Skeletal muscle tissue (tissue), 4 donors: ENCODE measurements around the gene HEXIM2. TPM values are rescaled to one million over a fixed set of nuclear protein-coding genes. Genes with fewer than 3 reads are reported as not detected.

Experiments used
- H3K27ac ChIP-seq: one replicate; pipeline ENCODE4 v1.7.0; 2013; ENCODE audit warnings: mild to moderate bottlenecking, low read depth, low read length, inconsistent platforms
- H3K27me3 ChIP-seq, 3 donors: one replicate each; pipeline ENCODE4 v1.7.0; 2013; ENCODE audit warnings: low read length in 3 of 3; ENCODE audit not compliant: control insufficient read depth in 3 of 3, insufficient read depth in 3 of 3
- H3K36me3 ChIP-seq, 3 donors: one replicate each; pipeline ENCODE4 v1.7.0; 2013; ENCODE audit warnings: low read length in 3 of 3; ENCODE audit not compliant: control insufficient read depth in 3 of 3, insufficient read depth in 3 of 3
- H3K4me1 ChIP-seq, 3 donors: one replicate each; pipeline ENCODE4 v1.7.0; 2013; ENCODE audit warnings: low read length in 3 of 3, mild to moderate bottlenecking in 3 of 3; ENCODE audit not compliant: control insufficient read depth in 3 of 3, insufficient read depth in 3 of 3
- H3K4me3 ChIP-seq, 3 donors: one replicate each; pipeline ENCODE4 v1.7.0; 2013; ENCODE audit warnings: low read length in 3 of 3
- H3K9ac ChIP-seq, 3 donors: one replicate each; pipeline ENCODE4 v1.7.0; 2013; ENCODE audit warnings: low read length in 3 of 3, mild to moderate bottlenecking in 3 of 3, moderate library complexity in 2 of 3, low read depth in 1 of 3
- H3K9me3 ChIP-seq, 3 donors: one replicate each; pipeline ENCODE4 v1.7.0; 2013; ENCODE audit warnings: low read length in 3 of 3; ENCODE audit not compliant: control insufficient read depth in 3 of 3
- total RNA-seq: library from RNA; depleted of rRNA; stranded (reverse); fragments of >200 nt; gene quantifications from one replicate; pipeline ENCODE4 v1.2.3, GENCODE V29; 2014
- donor health status: Osteomylitis.

The HEXIM2 gene
- total RNA-seq, 1 donor from 2014 or later = 10.4 TPM

GRCh38 chr17:45164734-45165269 lies 3.1 kb downstream of the HEXIM2 start:
- Histone ChIP-seq H3K4me3 (no peak overlapping the region), H3K4me1 (peaks cover 11 to 21% (median 12%) of the 10 kb centered on the region in 3 donors), H3K27me3 (no peaks in the 10 kb centered on the region), H3K9ac (no peak overlapping the region), H3K27ac (no peak overlapping the region), H3K9me3 (no peaks in the 10 kb centered on the region), H3K36me3 (peaks cover 10 to 19% (median 15%) of the 10 kb centered on the region in 3 donors)

GRCh38 chr17:45168991-45169752 lies 7.5 kb downstream of the HEXIM2 start:
- Histone ChIP-seq H3K36me3 (peaks cover 10 to 19% (median 11%) of the 10 kb centered on the region in 3 donors), H3K27ac (no peak overlapping the region), H3K4me1 (peaks cover 22 to 32% (median 30%) of the 10 kb centered on the region in 3 donors), H3K4me3 (no peak overlapping the region), H3K9me3 (no peaks in the 10 kb centered on the region), H3K27me3 (no peaks in the 10 kb centered on the region), H3K9ac (no peak overlapping the region)

GRCh38 chr17:45170280-45170930 lies 8.7 kb downstream of the HEXIM2 start:
- H3K4me3 ChIP-seq = peak overlapping the region; percentile 69 to 77 (median 71)
- peaks cover under 1 to 11% (median 7%) of the 10 kb centered on the region in 3 donors for H3K36me3 ChIP-seq
- H3K4me1 ChIP-seq = peaks cover 22 to 32% (median 30%) of the 10 kb centered on the region in 3 donors
- peak overlapping the region; percentile 80 to 92 (median 91) for H3K9ac ChIP-seq
- H3K27me3 ChIP-seq = no peaks in the 10 kb centered on the region
- H3K9me3 ChIP-seq = no peaks in the 10 kb centered on the region
- H3K27ac ChIP-seq = peak overlapping the region; percentile 99

- H3K9me3 ChIP-seq = no peaks in the 10 kb centered on the region
Observed at GRCh38 chr17:45170931-45171337, 9.3 kb downstream of the HEXIM2 start.

GRCh38 chr17:45171338-45172231 lies 9.9 kb downstream of the HEXIM2 start:
- Histone ChIP-seq H3K9me3 (no peaks in the 10 kb centered on the region), H3K36me3 (peaks cover 0 to 11% (median 7%) of the 10 kb centered on the region in 3 donors), H3K9ac (peak overlapping the region; percentile 80 to 92 (median 91)), H3K27me3 (no peaks in the 10 kb centered on the region), H3K4me3 (peak overlapping the region; percentile 69 to 77 (median 71)), H3K27ac (peak overlapping the region; percentile 99), H3K4me1 (peaks cover 22 to 33% (median 32%) of the 10 kb centered on the region in 3 donors)

More at GRCh38 chr17:45170931-45171337, 9.3 kb downstream of the HEXIM2 start:
- no peaks in the 10 kb centered on the region for H3K27me3 ChIP-seq
- peaks cover 22 to 32% (median 30%) of the 10 kb centered on the region in 3 donors for H3K4me1 ChIP-seq
- H3K36me3 ChIP-seq = peaks cover 0 to 11% (median 7%) of the 10 kb centered on the region in 3 donors
- peak overlapping the region; percentile 80 to 92 (median 91) for H3K9ac ChIP-seq
- peak overlapping the region; percentile 99 for H3K27ac ChIP-seq
- H3K4me3 ChIP-seq = peak overlapping the region; percentile 69 to 77 (median 71)

GRCh38 chr17:45172232-45172540 lies 10.5 kb downstream of the HEXIM2 start:
- Histone ChIP-seq H3K4me3 (peak overlapping the region; percentile 69 to 77 (median 71)), H3K36me3 (peaks cover 0 to 11% (median 7%) of the 10 kb centered on the region in 3 donors), H3K27ac (peak overlapping the region; percentile 99), H3K4me1 (peaks cover 22 to 33% (median 32%) of the 10 kb centered on the region in 3 donors), H3K9ac (peak overlapping the region; percentile 80 to 92 (median 91)), H3K9me3 (no peaks in the 10 kb centered on the region), H3K27me3 (no peaks in the 10 kb centered on the region)

- peaks cover 22 to 33% (median 32%) of the 10 kb centered on the region in 3 donors for H3K4me1 ChIP-seq
- peak overlapping the region; percentile 99 for H3K27ac ChIP-seq
- peaks cover 0 to 11% (median 7%) of the 10 kb centered on the region in 3 donors for H3K36me3 ChIP-seq
- H3K27me3 ChIP-seq = no peaks in the 10 kb centered on the region
- H3K9me3 ChIP-seq = no peaks in the 10 kb centered on the region
- H3K4me3 ChIP-seq = peak overlapping the region; percentile 69 to 77 (median 71)
- H3K9ac ChIP-seq = peak overlapping the region; percentile 80 to 92 (median 91)
Observed at GRCh38 chr17:45172541-45173286, 11.0 kb downstream of the HEXIM2 start.

- Histone ChIP-seq H3K36me3 (no peaks in the 10 kb centered on the region), H3K4me1 (peaks cover 16 to 25% (median 23%) of the 10 kb centered on the region in 3 donors), H3K27me3 (no peaks in the 10 kb centered on the region), H3K9ac (no peak overlapping the region), H3K4me3 (no peak overlapping the region), H3K9me3 (no peaks in the 10 kb centered on the region), H3K27ac (no peak overlapping the region)
Observed at GRCh38 chr17:45175759-45176115, 14.1 kb downstream of the HEXIM2 start.

- Histone ChIP-seq H3K4me3 (no peak overlapping the region), H3K27me3 (no peaks in the 10 kb centered on the region), H3K27ac (no peak overlapping the region), H3K9ac (no peak overlapping the region), H3K9me3 (no peaks in the 10 kb centered on the region), H3K36me3 (no peaks in the 10 kb centered on the region), H3K4me1 (peaks cover 0 to 8% (median 6%) of the 10 kb centered on the region in 3 donors)
Observed at GRCh38 chr17:45177563-45177962, 15.9 kb downstream of the HEXIM2 start.
